Loucy (cell line): ENCODE data around the gene ABCG1.

ENCODE experiments used
- H2AFZ ChIP-seq: fragments of 200-600 bp; sonication (generic); 2 replicates; pipeline ENCODE4 v1.6.0; 2016; ENCODE audit warnings: antibody characterized with exemption, mild to moderate bottlenecking, low read length, moderate library complexity
- H3F3A ChIP-seq: fragments of 200-600 bp; 2 replicates; pipeline ENCODE4 v1.6.0; 2016; ENCODE audit warnings: antibody characterized with exemption, low read depth, mild to moderate bottlenecking
- H3K27me3 ChIP-seq: fragments of 200-600 bp; sonication (generic); 2 replicates; pipeline ENCODE4 v1.6.1; 2014; ENCODE audit warnings: low read length, mild to moderate bottlenecking; ENCODE audit not compliant: insufficient read depth, poor library complexity, severe bottlenecking
- H3K36me3 ChIP-seq: fragments of 200-600 bp; sonication (generic); 2 replicates; pipeline ENCODE4 v1.6.1; 2016; ENCODE audit warnings: low read length; ENCODE audit not compliant: insufficient read depth
- H3K4me1 ChIP-seq: fragments of 200-600 bp; sonication (generic); 2 replicates; pipeline ENCODE4 v1.5.1; 2014; ENCODE audit warnings: low read length, mild to moderate bottlenecking; ENCODE audit not compliant: insufficient read depth, poor library complexity, severe bottlenecking
- H3K4me2 ChIP-seq: fragments of 200-600 bp; sonication (generic); 2 replicates; pipeline ENCODE4 v1.6.0; 2014; ENCODE audit warnings: antibody characterized with exemption, low read length, low read depth, mild to moderate bottlenecking; ENCODE audit not compliant: poor library complexity, severe bottlenecking
- H3K4me3 ChIP-seq: fragments of 200-600 bp; sonication (generic); 2 replicates; pipeline ENCODE4 v1.5.1; 2014; ENCODE audit warnings: low read length, mild to moderate bottlenecking, mixed read lengths; ENCODE audit not compliant: poor library complexity, severe bottlenecking
- H3K79me2 ChIP-seq: fragments of 200-600 bp; sonication (generic); 2 replicates; pipeline ENCODE4 v1.6.1; 2014; ENCODE audit warnings: low read length; ENCODE audit not compliant: insufficient read depth
- H3K9ac ChIP-seq: fragments of 200-600 bp; sonication (generic); 2 replicates; pipeline ENCODE4 v1.6.0; 2014; ENCODE audit warnings: mild to moderate bottlenecking, low read depth, low read length, moderate library complexity; ENCODE audit not compliant: poor library complexity, severe bottlenecking
- H3K9me2 ChIP-seq: fragments of 200-600 bp; sonication (generic); replicated peaks from 2 replicates; pipeline ENCODE4 v1.6.1; 2016; ENCODE audit warnings: low read depth, low read length, mixed read lengths
- H3K9me3 ChIP-seq: fragments of 200-600 bp; sonication (generic); 2 replicates; pipeline ENCODE4 v1.6.1; 2014; ENCODE audit warnings: mild to moderate bottlenecking, antibody characterized with exemption, low read length, low read depth; ENCODE audit not compliant: insufficient read depth
- H4K20me1 ChIP-seq: fragments of 200-600 bp; sonication (generic); 2 replicates; pipeline ENCODE4 v1.6.0; 2014; ENCODE audit warnings: antibody characterized with exemption, low read length, mild to moderate bottlenecking; ENCODE audit not compliant: insufficient read depth, poor library complexity, severe bottlenecking
- EZH2phosphoT487 ChIP-seq: fragments of 200-600 bp; IDR thresholded peaks from 2 replicates; pipeline ENCODE4 v1.6.1; 2018; ENCODE audit warnings: antibody characterized with exemption, mild to moderate bottlenecking, moderate library complexity, borderline replicate concordance
- TF ChIP-seq, protein P1 (sequence below): fragments of 200-600 bp; sonication (generic); conservative IDR thresholded peaks from 2 replicates; pipeline ENCODE4 v1.5.1; 2014; ENCODE audit warnings: mild to moderate bottlenecking, antibody characterized with exemption, low read length

ABCG1 gene

DNA sequence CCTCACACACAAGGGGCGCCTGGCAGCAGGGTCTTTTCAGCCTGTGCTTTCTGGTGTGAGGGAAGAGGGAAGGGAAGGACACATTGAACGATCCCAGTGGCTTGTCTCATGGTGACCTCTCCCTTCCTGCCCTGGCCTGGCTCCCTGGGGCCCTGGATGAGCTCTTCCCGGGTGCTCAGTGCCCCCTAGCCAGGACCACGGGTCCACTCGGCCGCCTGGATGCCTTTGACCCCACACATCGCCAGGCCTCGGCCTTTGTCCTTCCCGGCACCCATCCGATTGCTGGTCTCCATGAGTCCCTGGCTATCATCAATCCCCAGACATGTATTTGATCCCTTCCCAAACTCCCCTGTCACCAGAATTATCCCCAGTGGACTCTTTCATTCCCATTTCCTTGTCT, 102.3 kb downstream of the ABCG1 start:
- Histone ChIP-seq H3K36me3 (no peaks in the 10 kb centered on the region), H3K79me2 (no peaks in the 10 kb centered on the region)

DNA sequence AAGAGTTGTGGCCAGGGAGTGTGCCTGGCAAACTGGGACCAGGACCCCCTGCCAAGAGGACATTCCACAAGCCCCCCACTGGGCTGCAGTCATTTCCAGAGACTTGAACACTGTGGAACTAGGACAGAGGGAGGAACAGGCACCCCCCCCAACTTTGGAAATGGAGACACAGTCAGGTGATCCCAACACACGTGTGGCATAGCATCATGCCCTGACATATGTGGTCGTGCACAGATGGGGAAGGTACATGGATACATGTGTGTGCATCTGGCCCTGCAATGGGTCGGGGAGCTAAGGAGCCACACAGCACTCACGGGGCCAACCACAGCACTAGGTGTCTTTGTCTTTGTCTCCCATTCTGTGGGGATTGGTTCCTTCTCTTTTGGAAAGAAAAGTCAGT, 102.9 kb downstream of the ABCG1 start:
- no peaks in the 10 kb centered on the region for H3K27me3 ChIP-seq

More for the DNA sequence above, 102.3 kb downstream of the ABCG1 start:
- Histone ChIP-seq H3K9ac (no peak overlapping the region), H3K4me3 (no peak overlapping the region), H3K4me2 (no peak overlapping the region), H3K4me1 (peaks cover 33% of the 10 kb centered on the region), H4K20me1 (no peaks in the 10 kb centered on the region), H3K27me3 (no peaks in the 10 kb centered on the region), H3K9me2 (no peaks in the 10 kb centered on the region), H2AFZ (no peak overlapping the region), H3K9me3 (peaks cover 6% of the 10 kb centered on the region; the same call in 1 of the 2 replicates), H3F3A (no peaks in the 10 kb centered on the region; the same call in 1 of the 2 replicates)
- TF ChIP-seq, protein P1, sequence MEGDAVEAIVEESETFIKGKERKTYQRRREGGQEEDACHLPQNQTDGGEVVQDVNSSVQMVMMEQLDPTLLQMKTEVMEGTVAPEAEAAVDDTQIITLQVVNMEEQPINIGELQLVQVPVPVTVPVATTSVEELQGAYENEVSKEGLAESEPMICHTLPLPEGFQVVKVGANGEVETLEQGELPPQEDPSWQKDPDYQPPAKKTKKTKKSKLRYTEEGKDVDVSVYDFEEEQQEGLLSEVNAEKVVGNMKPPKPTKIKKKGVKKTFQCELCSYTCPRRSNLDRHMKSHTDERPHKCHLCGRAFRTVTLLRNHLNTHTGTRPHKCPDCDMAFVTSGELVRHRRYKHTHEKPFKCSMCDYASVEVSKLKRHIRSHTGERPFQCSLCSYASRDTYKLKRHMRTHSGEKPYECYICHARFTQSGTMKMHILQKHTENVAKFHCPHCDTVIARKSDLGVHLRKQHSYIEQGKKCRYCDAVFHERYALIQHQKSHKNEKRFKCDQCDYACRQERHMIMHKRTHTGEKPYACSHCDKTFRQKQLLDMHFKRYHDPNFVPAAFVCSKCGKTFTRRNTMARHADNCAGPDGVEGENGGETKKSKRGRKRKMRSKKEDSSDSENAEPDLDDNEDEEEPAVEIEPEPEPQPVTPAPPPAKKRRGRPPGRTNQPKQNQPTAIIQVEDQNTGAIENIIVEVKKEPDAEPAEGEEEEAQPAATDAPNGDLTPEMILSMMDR = no peak
- no peak for TF ChIP-seq EZH2phosphoT487

DNA sequence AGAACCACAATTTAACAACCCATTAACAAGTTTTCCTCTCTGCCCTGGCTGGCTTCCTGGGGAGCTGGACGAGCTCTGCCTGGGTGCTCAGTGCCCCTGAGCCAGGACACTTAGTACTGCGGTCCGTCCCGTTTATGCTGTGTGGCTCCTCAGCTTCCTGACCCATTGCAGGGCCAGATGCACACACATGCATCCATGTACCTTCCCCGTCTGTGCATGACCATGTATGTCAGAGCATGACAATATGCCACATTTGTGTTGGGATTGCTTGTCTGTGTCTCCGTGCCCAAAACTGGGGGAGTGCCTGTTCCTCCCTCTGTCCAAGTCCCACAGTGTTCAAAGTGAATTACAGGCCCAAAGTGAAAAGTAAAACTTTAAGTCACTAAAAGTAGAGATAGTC, 106.0 kb downstream of the ABCG1 start:
- Histone ChIP-seq H3K27me3 (no peaks in the 10 kb centered on the region), H3K9ac (no peak overlapping the region), H2AFZ (no peak overlapping the region), H3K79me2 (no peaks in the 10 kb centered on the region), H3K4me1 (peaks cover 5% of the 10 kb centered on the region), H3K4me3 (no peak overlapping the region), H3K36me3 (no peaks in the 10 kb centered on the region; the same call in 1 of the 2 replicates), H3K9me3 (peaks cover 6% of the 10 kb centered on the region; the same call in 1 of the 2 replicates), H3F3A (no peaks in the 10 kb centered on the region), H4K20me1 (no peaks in the 10 kb centered on the region), H3K4me2 (no peak overlapping the region), H3K9me2 (no peaks in the 10 kb centered on the region)
- TF ChIP-seq, protein P1 = no peak
- no peak for TF ChIP-seq EZH2phosphoT487

More for the DNA sequence above, 102.9 kb downstream of the ABCG1 start:
- no peaks in the 10 kb centered on the region; the same call in 1 of the 2 replicates for H3F3A ChIP-seq
- no peaks in the 10 kb centered on the region for H3K79me2 ChIP-seq
- H3K9me3 ChIP-seq = peaks cover 6% of the 10 kb centered on the region; the same call in 1 of the 2 replicates
- TF ChIP-seq, protein P1 = no peak
- TF ChIP-seq EZH2phosphoT487 = no peak
- H3K4me1 ChIP-seq = peaks cover 33% of the 10 kb centered on the region
- no peak overlapping the region for H2AFZ ChIP-seq
- H3K9ac ChIP-seq = no peak overlapping the region
- H3K9me2 ChIP-seq = no peaks in the 10 kb centered on the region
- no peak overlapping the region for H3K4me2 ChIP-seq
- H3K4me3 ChIP-seq = no peak overlapping the region
- no peaks in the 10 kb centered on the region for H4K20me1 ChIP-seq
- no peaks in the 10 kb centered on the region for H3K36me3 ChIP-seq
